H1 (cell line): Measurements from ENCODE around the gene MSANTD2. TPM values are rescaled to one million over a fixed set of nuclear protein-coding genes. Genes with fewer than 3 reads are reported as not detected.

Source experiments
- CTCF ChIA-PET: fragments of 300-600 bp; sonication (Branson Sonifier 250); formaldehyde crosslinking; loops from one replicate; lab custom pipeline; 2021; ENCODE audit not compliant: partially characterized antibody; lab: Charles Lee
- POLR2A ChIA-PET: fragments of 300-600 bp; sonication (Branson Sonifier 250); formaldehyde crosslinking; loops from one replicate; lab custom pipeline; 2021; ENCODE audit warnings: inconsistent platforms; ENCODE audit not compliant: partially characterized antibody; lab: Charles Lee
- DNase-seq, 2 experiments: peaks; one replicate each; pipeline versions ENCODE4 v3.0.0 to v3.0.0-alpha.2; 2010 to 2022; ENCODE audit warnings: low spot score in 2 of 2, low read depth in 1 of 2, mixed read lengths in 1 of 2
- FAIRE-seq: peaks from 2 replicates; lab custom pipeline; 2011; peaks lifted over from hg19 to GRCh38; lab: Jason Lieb, UNC
- H2AFZ ChIP-seq: 2 replicates; pipeline ENCODE4 v1.8.1; 2012; ENCODE audit warnings: low read length, inconsistent platforms
- H2AK5ac ChIP-seq: 2 replicates; pipeline ENCODE4 v1.6.1; 2013; ENCODE audit warnings: low read depth, low read length
- H2BK120ac ChIP-seq: replicated peaks from 2 replicates; pipeline ENCODE3; 2013; ENCODE audit warnings: low read depth, low read length, inconsistent platforms
- H2BK12ac ChIP-seq: 2 replicates; pipeline ENCODE4 v1.6.1; 2013; ENCODE audit warnings: low read depth, low read length
- H2BK15ac ChIP-seq: 2 replicates; pipeline ENCODE4 v1.6.1; 2013; ENCODE audit warnings: low read length
- H2BK20ac ChIP-seq: 2 replicates; pipeline ENCODE4 v1.6.1; 2013; ENCODE audit warnings: low read length
- H2BK5ac ChIP-seq: 2 replicates; pipeline ENCODE4 v1.6.1; 2013; ENCODE audit warnings: low read depth, low read length
- H3K14ac ChIP-seq: 2 replicates; pipeline ENCODE4 v1.6.1; 2013; ENCODE audit warnings: inconsistent platforms; ENCODE audit not compliant: insufficient read length
- H3K18ac ChIP-seq: 2 replicates; pipeline ENCODE4 v1.6.1; 2013; ENCODE audit warnings: low read length; ENCODE audit errors: extremely low read depth
- H3K23ac ChIP-seq: 2 replicates; pipeline ENCODE4 v1.6.1; 2013; ENCODE audit warnings: inconsistent platforms; ENCODE audit not compliant: insufficient read length
- H3K23me2 ChIP-seq: 2 replicates; pipeline ENCODE4 v1.6.1; 2013; ENCODE audit warnings: low read depth, low read length
- H3K27ac ChIP-seq: 2 replicates; pipeline ENCODE4 v1.6.1; 2011; ENCODE audit warnings: low read depth, low read length, inconsistent platforms
- H3K27me3 ChIP-seq, 4 experiments: replicated peaks in 1 of 4; 1 replicate in 1 of 4; 2 replicates in 3 of 4; pipeline versions ENCODE4 v1.6.1 to v1.8.1; 2011 to 2013; ENCODE audit warnings: low read length in 3 of 4, mild to moderate bottlenecking in 3 of 4, inconsistent platforms in 2 of 4, mixed read lengths in 2 of 4, moderate library complexity in 1 of 4; ENCODE audit not compliant: control insufficient read depth in 3 of 4, insufficient read depth in 3 of 4; ENCODE audit errors: extremely low read depth in 1 of 4
- H3K36me3 ChIP-seq, 4 experiments: 2 replicates each; pipeline versions ENCODE4 v1.6.1 to v1.8.1; 2011 to 2013; ENCODE audit warnings: mild to moderate bottlenecking in 4 of 4, low read length in 3 of 4, moderate library complexity in 2 of 4, control low read depth in 1 of 4, inconsistent platforms in 1 of 4; ENCODE audit not compliant: insufficient read depth in 4 of 4, control insufficient read depth in 2 of 4
- H3K4ac ChIP-seq: replicated peaks from 2 replicates; pipeline ENCODE3; 2013; ENCODE audit warnings: low read length, low read depth, mixed read lengths, inconsistent platforms; ENCODE audit not compliant: insufficient read length
- H3K4me1 ChIP-seq, 4 experiments: replicated peaks in 1 of 4; 1 replicate in 1 of 4; 2 replicates in 3 of 4; pipeline versions ENCODE4 v1.6.1 to v1.8.1; 2011 to 2013; ENCODE audit warnings: low read length in 3 of 4, inconsistent platforms in 2 of 4, mixed read lengths in 1 of 4; ENCODE audit not compliant: insufficient read depth in 4 of 4, control insufficient read depth in 3 of 4
- H3K4me2 ChIP-seq, 2 experiments: 2 replicates each; pipeline versions ENCODE4 v1.6.1 to v1.8.1; 2011 to 2013; ENCODE audit warnings: low read depth in 2 of 2, low read length in 2 of 2, control low read depth in 1 of 2, inconsistent platforms in 1 of 2, mild to moderate bottlenecking in 1 of 2; ENCODE audit not compliant: insufficient read depth in 1 of 2
- H3K4me3 ChIP-seq, 4 experiments: fragments of 200-600, 300-600 bp in 1 of 4; sonication (generic), shearing (Covaris generic), sonication (Bioruptor Twin) in 1 of 4; 2 replicates each; pipeline versions ENCODE4 v1.5.1 to v1.8.1; 2011 to 2016; ENCODE audit warnings: low read length in 4 of 4, low read depth in 3 of 4, control low read depth in 2 of 4, inconsistent platforms in 2 of 4, mild to moderate bottlenecking in 2 of 4, mixed read lengths in 1 of 4, moderate library complexity in 1 of 4; ENCODE audit not compliant: insufficient read depth in 2 of 4; ENCODE audit errors: extremely low read depth in 1 of 4
- H3K56ac ChIP-seq: replicated peaks from 2 replicates; pipeline ENCODE3; 2013; ENCODE audit warnings: low read depth, mild to moderate bottlenecking, mixed read lengths, low read length, inconsistent platforms; ENCODE audit not compliant: insufficient read length
- H3K79me1 ChIP-seq: 2 replicates; pipeline ENCODE4 v1.6.1; 2013; ENCODE audit warnings: low read depth, low read length, control low read depth
- H3K79me2 ChIP-seq, 2 experiments: 2 replicates each; pipeline versions ENCODE4 v1.6.1 to v1.8.1; 2012 to 2013; ENCODE audit warnings: low read length in 2 of 2, mild to moderate bottlenecking in 2 of 2, inconsistent platforms in 1 of 2; ENCODE audit not compliant: insufficient read depth in 2 of 2, control insufficient read depth in 1 of 2
- H3K9ac ChIP-seq, 4 experiments: replicated peaks in 1 of 4; 1 replicate in 1 of 4; 2 replicates in 3 of 4; pipeline versions ENCODE4 v1.6.1 to v1.8.1; 2011 to 2013; ENCODE audit warnings: low read depth in 3 of 4, low read length in 3 of 4, control low read depth in 2 of 4, mild to moderate bottlenecking in 2 of 4, moderate library complexity in 2 of 4, inconsistent platforms in 1 of 4; ENCODE audit errors: extremely low read depth in 1 of 4
- H3K9me3 ChIP-seq, 2 experiments: 2 replicates each; pipeline versions ENCODE4 v1.6.1 to v1.8.1; 2012 to 2013; ENCODE audit warnings: mild to moderate bottlenecking in 2 of 2, moderate library complexity in 2 of 2, control low read depth in 1 of 2, inconsistent platforms in 1 of 2, low read depth in 1 of 2, low read length in 1 of 2, mixed read lengths in 1 of 2; ENCODE audit not compliant: insufficient read depth in 2 of 2
- H4K20me1 ChIP-seq, 2 experiments: replicated peaks in 1 of 2; 2 replicates each; pipeline versions ENCODE3 to v1.8.1; 2011 to 2013; ENCODE audit warnings: inconsistent platforms in 2 of 2, low read length in 2 of 2, mild to moderate bottlenecking in 1 of 2; ENCODE audit not compliant: insufficient read depth in 2 of 2, control insufficient read depth in 1 of 2
- H4K5ac ChIP-seq: 2 replicates; pipeline ENCODE4 v1.6.1; 2013; ENCODE audit warnings: low read length, low read depth, mixed read lengths, inconsistent platforms; ENCODE audit not compliant: insufficient read length
- H4K8ac ChIP-seq: 2 replicates; pipeline ENCODE4 v1.8.0; 2013; ENCODE audit warnings: mild to moderate bottlenecking, moderate library complexity, low read length, inconsistent platforms; ENCODE audit not compliant: insufficient read depth; ENCODE audit errors: extremely low read depth
- H4K91ac ChIP-seq: replicated peaks from 2 replicates; pipeline ENCODE3; 2013; ENCODE audit warnings: low read length, mixed read lengths, inconsistent platforms; ENCODE audit not compliant: insufficient read length
- BRCA1 ChIP-seq: IDR thresholded peaks from 2 replicates; pipeline ENCODE4 v1.6.1; 2012; ENCODE audit warnings: low read depth, low read length, improper control_type of control experiment
- CBX5 ChIP-seq: fragments of 300-800, 300-1000 bp; sonication (generic); IDR thresholded peaks from 2 replicates; pipeline ENCODE4 v1.7.1; 2016; ENCODE audit warnings: antibody characterized with exemption, low read length, low read depth
- CHD1 ChIP-seq: IDR thresholded peaks from 2 replicates; pipeline ENCODE4 v1.6.1; 2012; ENCODE audit warnings: low read depth, low read length, improper control_type of control experiment
- CREB1 ChIP-seq: IDR thresholded peaks from 2 replicates; pipeline ENCODE4 v1.6.1; 2012; ENCODE audit warnings: inconsistent platforms
- HDAC6 ChIP-seq: IDR thresholded peaks from one replicate; pipeline ENCODE4 v1.7.1; 2012; ENCODE audit warnings: low read depth, mild to moderate bottlenecking, inconsistent platforms, low read length, moderate library complexity
- POLR2AphosphoS5 ChIP-seq: IDR thresholded peaks from 2 replicates; pipeline ENCODE4 v1.6.1; 2011; ENCODE audit warnings: low read depth, low read length
- SAP30 ChIP-seq: fragments of 300-600 bp; sonication (generic); IDR thresholded peaks from 2 replicates; pipeline ENCODE4 v1.7.1; 2012; ENCODE audit warnings: low read length, moderate library complexity, mild to moderate bottlenecking, inconsistent platforms; ENCODE audit not compliant: insufficient read depth, insufficient replicate concordance
- TAF1 ChIP-seq: IDR thresholded peaks from 2 replicates; pipeline ENCODE4 v1.6.1; 2011; ENCODE audit warnings: mild to moderate bottlenecking, low read depth, low read length
- TEAD4 ChIP-seq: IDR thresholded peaks from 2 replicates; pipeline ENCODE4 v1.6.1; 2012; ENCODE audit warnings: low read depth, low read length, inconsistent platforms, mixed read lengths
- YY1 ChIP-seq: IDR thresholded peaks from 2 replicates; pipeline ENCODE4 v1.6.1; 2011; ENCODE audit warnings: low read depth, mild to moderate bottlenecking, low read length
- WGBS, 2 experiments: shearing (Covaris generic) in 1 of 2; methylation state at CpG; one replicate each; pipeline versions ENCODE4 v1.1.6 to v1.1.7; 2013 to 2015; ENCODE audit warnings: low lambda C conversion rate in 2 of 2, mixed read lengths in 2 of 2, inconsistent platforms in 1 of 2, low coverage in 1 of 2, missing lambda C conversion rate in 1 of 2; ENCODE audit not compliant: insufficient replicate concordance in 2 of 2, insufficient coverage in 1 of 2, insufficient read length in 1 of 2; ENCODE audit errors: extremely low coverage in 1 of 2, missing lambda C conversion rate in 1 of 2; 5-methylcytosine and 5-hydroxymethylcytosine counted together
- polyA plus RNA-seq, 7 experiments: library from polyadenylated mRNA; depleted of rRNA in 3 of 7; stranded (reverse) in 5 of 7; unstranded in 2 of 7; fragments of >200 nt in 5 of 7; fragments of 200-250 nt in 2 of 7; gene quantifications; 1 replicate in 5 of 7; 2 replicates in 1 of 7; 4 replicates in 1 of 7; pipeline versions ENCODE4 v1.2.1 to v1.2.3, GENCODE V29; 2011 to 2013; ENCODE audit warnings: missing spikeins in 2 of 7, mixed read lengths in 2 of 7
- total RNA-seq: library from RNA; stranded (reverse); fragmentation: NEBNext Ultra II Directional; extraction: Animal tissue kit (Norgen Biotek cat#: 25700); gene quantifications from 2 replicates; pipeline ENCODE4 v1.2.1, GENCODE V29; 2021
- TF ChIP-seq, protein P1 (sequence below): IDR thresholded peaks from 2 replicates; pipeline ENCODE4 v1.6.1; 2011; ENCODE audit warnings: low read depth, mild to moderate bottlenecking, low read length; ENCODE audit not compliant: insufficient read depth
- TF ChIP-seq, protein P2 (sequence below): IDR thresholded peaks from 2 replicates; pipeline ENCODE4 v1.6.1; 2011; ENCODE audit warnings: low read length, improper control_type of control experiment

Gene MSANTD2
- total and polyA plus RNA-seq, 2 of the 8 experiments (the other 6 are each of a cell fraction or from before 2014, with no cell fraction given) = 8.2 to 15.9 TPM

DNA sequence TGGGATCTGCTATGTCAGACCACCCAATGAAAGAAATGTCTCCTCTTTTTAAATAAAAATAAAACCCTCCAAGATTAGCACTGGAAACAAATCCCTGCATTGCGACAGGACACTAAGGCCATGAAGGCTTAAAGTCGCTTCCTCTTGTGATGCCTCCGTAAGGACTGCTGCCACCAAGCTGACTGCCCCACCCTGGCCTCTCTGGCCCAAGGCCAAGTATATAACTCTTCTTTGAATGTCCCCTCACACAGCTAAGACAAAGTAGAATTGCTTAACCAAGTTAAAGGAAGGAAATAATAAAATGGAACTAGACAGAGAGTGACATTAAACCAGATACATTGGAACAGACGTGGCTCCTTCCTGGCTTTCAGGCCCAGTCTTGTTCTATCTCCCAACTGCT, 68.0 kb downstream of the MSANTD2 start:
- Histone ChIP-seq H3K4me2 (no peak overlapping the region), H3K9me3 (no peaks in the 10 kb centered on the region), H3K18ac (no peak overlapping the region), H2AK5ac (no peak overlapping the region), H3K56ac (no peak overlapping the region), H2AFZ (no peak overlapping the region), H3K4ac (no peak overlapping the region), H2BK15ac (no peak overlapping the region), H3K27ac (no peak overlapping the region), H3K79me2 (no peaks in the 10 kb centered on the region), H3K4me3 (no peak overlapping the region), H2BK120ac (no peak overlapping the region), H3K4me1 (no peaks in the 10 kb centered on the region), H3K14ac (no peak overlapping the region), H4K91ac (no peak overlapping the region), H2BK12ac (no peak overlapping the region), H3K79me1 (no peaks in the 10 kb centered on the region), H3K27me3 (peaks cover 3 to 23% (median 12%) of the 10 kb centered on the region in 4 experiments; a peak in 6 of 7 replicates), H2BK20ac (no peak overlapping the region), H3K36me3 (no peaks in the 10 kb centered on the region), H4K5ac (no peak overlapping the region), H3K9ac (no peak overlapping the region), H4K8ac (no peak overlapping the region), H4K20me1 (no peaks in the 10 kb centered on the region), H2BK5ac (no peak overlapping the region), H3K23me2 (no peaks in the 10 kb centered on the region; the same call in 1 of the 2 replicates), H3K23ac (no peak overlapping the region)
- DNase-seq (no peak), FAIRE-seq (no peak)
- TF ChIP-seq YY1 (no peak), CHD1 (no peak), BRCA1 (no peak), SAP30 (no peak), TAF1 (no peak), TEAD4 (no peak), POLR2AphosphoS5 (no peak), HDAC6 (no peak), CBX5 (no peak), CREB1 (no peak)
- TF ChIP-seq, protein P1, sequence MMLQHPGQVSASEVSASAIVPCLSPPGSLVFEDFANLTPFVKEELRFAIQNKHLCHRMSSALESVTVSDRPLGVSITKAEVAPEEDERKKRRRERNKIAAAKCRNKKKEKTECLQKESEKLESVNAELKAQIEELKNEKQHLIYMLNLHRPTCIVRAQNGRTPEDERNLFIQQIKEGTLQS = no peak
- TF ChIP-seq, protein P2, sequence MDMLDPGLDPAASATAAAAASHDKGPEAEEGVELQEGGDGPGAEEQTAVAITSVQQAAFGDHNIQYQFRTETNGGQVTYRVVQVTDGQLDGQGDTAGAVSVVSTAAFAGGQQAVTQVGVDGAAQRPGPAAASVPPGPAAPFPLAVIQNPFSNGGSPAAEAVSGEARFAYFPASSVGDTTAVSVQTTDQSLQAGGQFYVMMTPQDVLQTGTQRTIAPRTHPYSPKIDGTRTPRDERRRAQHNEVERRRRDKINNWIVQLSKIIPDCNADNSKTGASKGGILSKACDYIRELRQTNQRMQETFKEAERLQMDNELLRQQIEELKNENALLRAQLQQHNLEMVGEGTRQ = no peak
- ChIA-PET CTCF (interaction anchor here (0.6 to 21.1 kb wide), 2 partner anchors 24 to 1183 kb away, joined by 4 to 382 read pairs; partner anchors contain the start of genes ESAM and VSIG2), POLR2A (no interaction called here)
- 86% methylated on average over 4 of the region's 4 CpGs; no CpG with 5 or more reads in 1 of the 2 experiments for whole genome bisulfite sequencing, 2 experiments
